TTC549 (cell line): ENCODE results near the gene KCTD17.

ENCODE experiments used
- FAIRE-seq: peaks from 2 replicates; lab custom pipeline; 2012; peaks lifted over from hg19 to GRCh38; lab: Jason Lieb, UNC

The KCTD17 gene

GRCh38 chr22:37021041-37021440 is 30.5 kb upstream of the KCTD17 start:
- FAIRE-seq = no peak

- no peak for FAIRE-seq
These were observed 29.6 kb upstream of the KCTD17 start for GRCh38 chr22:37021710-37022482.

- no peak for FAIRE-seq
These were observed 28.8 kb upstream of the KCTD17 start for GRCh38 chr22:37022483-37023337.

- no peak for FAIRE-seq
These were observed 27.7 kb upstream of the KCTD17 start for GRCh38 chr22:37023743-37024338.

GRCh38 chr22:37024339-37025157 is 27.0 kb upstream of the KCTD17 start:
- FAIRE-seq = no peak

- no peak for FAIRE-seq
These were observed 26.0 kb upstream of the KCTD17 start for GRCh38 chr22:37025500-37026070.

- FAIRE-seq = no peak
These were observed 25.2 kb upstream of the KCTD17 start for GRCh38 chr22:37026325-37026724.

GRCh38 chr22:37027556-37027955 is 24.0 kb upstream of the KCTD17 start:
- FAIRE-seq = no peak

- no peak for FAIRE-seq
These were observed 22.6 kb upstream of the KCTD17 start for GRCh38 chr22:37028692-37029674.

GRCh38 chr22:37030560-37031281 is 20.8 kb upstream of the KCTD17 start:
- no peak for FAIRE-seq

- FAIRE-seq = no peak
These were observed 19.4 kb upstream of the KCTD17 start for GRCh38 chr22:37032134-37032534.

- FAIRE-seq = no peak
These were observed 18.7 kb upstream of the KCTD17 start for GRCh38 chr22:37032535-37033460.

- FAIRE-seq = no peak
These were observed 17.7 kb upstream of the KCTD17 start for GRCh38 chr22:37033605-37034430.

GRCh38 chr22:37036655-37037377 is 14.7 kb upstream of the KCTD17 start:
- FAIRE-seq = no peak

- FAIRE-seq = no peak
These were observed 13.9 kb upstream of the KCTD17 start for GRCh38 chr22:37037669-37038068.

- FAIRE-seq = no peak
These were observed 12.1 kb upstream of the KCTD17 start for GRCh38 chr22:37039466-37039865.

- no peak for FAIRE-seq
These were observed 8.2 kb upstream of the KCTD17 start for GRCh38 chr22:37043209-37043827.
